CD14-positive monocyte (primary cell): Measurements from ENCODE around the gene SLC9A4. TPM values are rescaled to one million over a fixed set of nuclear protein-coding genes. Genes with fewer than 3 reads are reported as not detected.

ENCODE experiments used
- DNase-seq, 3 donors: peaks; one replicate each; pipeline ENCODE4 v3.0.0-alpha.2; 2011 to 2022
- H2AFZ ChIP-seq: 2 replicates; pipeline ENCODE4 v1.6.0; 2012; ENCODE audit warnings: mild to moderate bottlenecking, low read depth, low read length, inconsistent platforms; ENCODE audit not compliant: insufficient read depth, poor library complexity, severe bottlenecking
- H3K27ac ChIP-seq, 2 donors: 1 replicate in 1 of 2; 2 replicates in 1 of 2; pipeline ENCODE4 v1.5.1; 2012 to 2013; ENCODE audit warnings: low read length in 2 of 2, control low read depth in 1 of 2, inconsistent platforms in 1 of 2, low read depth in 1 of 2, mild to moderate bottlenecking in 1 of 2
- H3K27me3 ChIP-seq, 2 donors: one replicate each; pipeline versions ENCODE4 v1.6.0 to v1.6.1; 2011 to 2013; ENCODE audit warnings: low read length in 2 of 2; ENCODE audit not compliant: control insufficient read depth in 2 of 2, insufficient read depth in 2 of 2
- H3K36me3 ChIP-seq, 2 donors: replicated peaks in 1 of 2; 1 replicate in 1 of 2; 2 replicates in 1 of 2; pipeline versions ENCODE4 v1.5.1 to v1.6.1; 2012 to 2013; ENCODE audit warnings: low read length in 2 of 2, control low read depth in 1 of 2, inconsistent platforms in 1 of 2, mild to moderate bottlenecking in 1 of 2; ENCODE audit not compliant: insufficient read depth in 2 of 2, control insufficient read depth in 1 of 2
- H3K4me1 ChIP-seq, 2 donors: 1 replicate in 1 of 2; 2 replicates in 1 of 2; pipeline versions ENCODE4 v1.5.1 to v1.6.1; 2012 to 2013; ENCODE audit warnings: low read length in 2 of 2, control low read depth in 1 of 2, inconsistent platforms in 1 of 2, mild to moderate bottlenecking in 1 of 2, moderate library complexity in 1 of 2; ENCODE audit not compliant: insufficient read depth in 2 of 2, control insufficient read depth in 1 of 2
- H3K4me2 ChIP-seq: replicated peaks from 2 replicates; pipeline ENCODE3; 2012; ENCODE audit warnings: low read length, moderate library complexity, mild to moderate bottlenecking; ENCODE audit not compliant: poor library complexity, severe bottlenecking; ENCODE audit errors: extremely low read depth
- H3K4me3 ChIP-seq, 3 experiments: fragments of 200-600 bp in 1 of 3; sonication (generic) in 1 of 3; replicated peaks in 1 of 3; 1 replicate in 2 of 3; 2 replicates in 1 of 3; pipeline ENCODE4 v1.5.1; 2011 to 2013; ENCODE audit warnings: low read length in 3 of 3, mild to moderate bottlenecking in 3 of 3, control low read depth in 2 of 3, low read depth in 2 of 3, inconsistent platforms in 1 of 3, moderate library complexity in 1 of 3
- H3K79me2 ChIP-seq: 2 replicates; pipeline ENCODE4 v1.6.0; 2012; ENCODE audit warnings: mild to moderate bottlenecking, control low read depth, inconsistent platforms, low read length, moderate library complexity; ENCODE audit not compliant: insufficient read depth
- H3K9ac ChIP-seq: 2 replicates; pipeline ENCODE4 v1.6.0; 2017; ENCODE audit warnings: low read length, mild to moderate bottlenecking; ENCODE audit not compliant: insufficient read depth, poor library complexity, severe bottlenecking
- H3K9me3 ChIP-seq, 2 donors: replicated peaks in 1 of 2; 1 replicate in 1 of 2; 2 replicates in 1 of 2; pipeline versions ENCODE4 v1.5.1 to v1.6.1; 2012 to 2013; ENCODE audit warnings: low read length in 2 of 2, control low read depth in 1 of 2; ENCODE audit not compliant: control insufficient read depth in 1 of 2, insufficient read depth in 1 of 2
- H4K20me1 ChIP-seq: 2 replicates; pipeline ENCODE4 v1.6.0; 2012; ENCODE audit warnings: mild to moderate bottlenecking, low read length, control low read depth, moderate library complexity; ENCODE audit not compliant: insufficient read depth
- H3K27ac Mint-ChIP-seq, 7 donors: one replicate each; pipeline ENCODE4 v1.8.0; 2020; ENCODE audit warnings: mild to moderate bottlenecking in 7 of 7, mixed read lengths in 7 of 7, moderate library complexity in 6 of 7, inconsistent platforms in 2 of 7
- H3K27me3 Mint-ChIP-seq, 3 donors: one replicate each; pipeline ENCODE4 v1.8.0; 2021 to 2022; ENCODE audit warnings: low read depth in 3 of 3, mild to moderate bottlenecking in 3 of 3, mixed read lengths in 3 of 3, moderate library complexity in 3 of 3, inconsistent platforms in 1 of 3
- H3K36me3 Mint-ChIP-seq, 2 donors: one replicate each; pipeline ENCODE4 v1.8.0; 2020; ENCODE audit warnings: mixed read lengths in 2 of 2, inconsistent platforms in 1 of 2, mild to moderate bottlenecking in 1 of 2
- H3K4me1 Mint-ChIP-seq: one replicate; pipeline ENCODE4 v1.8.0; 2020; ENCODE audit warnings: mild to moderate bottlenecking, mixed read lengths
- H3K4me3 Mint-ChIP-seq, 2 donors: one replicate each; pipeline ENCODE4 v1.8.0; 2020; ENCODE audit warnings: mild to moderate bottlenecking in 2 of 2, mixed read lengths in 2 of 2, moderate library complexity in 1 of 2
- H3K9me3 Mint-ChIP-seq, 7 donors: one replicate each; pipeline ENCODE4 v1.8.0; 2020 to 2022; ENCODE audit warnings: mixed read lengths in 7 of 7, mild to moderate bottlenecking in 6 of 7, moderate library complexity in 6 of 7, inconsistent platforms in 2 of 7
- WGBS: methylation state at CpG from one replicate; pipeline ENCODE4 v1.1.5; 2013; ENCODE audit warnings: missing lambda C conversion rate; ENCODE audit not compliant: insufficient coverage; 5-methylcytosine and 5-hydroxymethylcytosine counted together
- intact Hi-C, 2 donors: fragments of 100-400 bp; cut with micrococcal nuclease; formaldehyde crosslinking; loops; one replicate each; pipeline versions ENCODE4 v1.15.0 to v1.15.1; 2023
- polyA plus RNA-seq, 3 donors: library from polyadenylated mRNA; depleted of rRNA in 1 of 3; unstranded in 2 of 3; stranded (reverse) in 1 of 3; fragments of 300-500 nt in 2 of 3; fragments of >200 nt in 1 of 3; fragmentation: Illumina TruSeq in 2 of 3; gene quantifications; 1 replicate in 2 of 3; 2 replicates in 1 of 3; pipeline ENCODE4 v1.2.3, GENCODE V29; 2012 to 2021
- TF ChIP-seq, protein P1 (sequence below): fragments of 200-600 bp; IDR thresholded peaks from one replicate; pipeline ENCODE4 v1.8.0; 2022; ENCODE audit warnings: antibody characterized with exemption, mild to moderate bottlenecking

Gene SLC9A4
- polyA plus RNA-seq, 3 donors, result not detected

- intact Hi-C loops, result no loop called here
- H3K4me3 Mint-ChIP-seq, result no peak overlapping the region
- H3K9ac ChIP-seq, result no peak overlapping the region
- no peak for DNase-seq
- no peaks in the 10 kb centered on the region for H3K36me3 ChIP-seq
- no peaks in the 10 kb centered on the region for H3K4me1 ChIP-seq
- no peak overlapping the region for H3K4me2 ChIP-seq
- H3K4me1 Mint-ChIP-seq, result no peaks in the 10 kb centered on the region
- WGBS, result no CpG with 5 or more reads among the region's 1 CpG
- no peaks in the 10 kb centered on the region for H3K27me3 ChIP-seq
- H4K20me1 ChIP-seq, result no peaks in the 10 kb centered on the region
- peaks cover 0 to 9% (median 0%) of the 10 kb centered on the region in 3 donors for H3K27me3 Mint-ChIP-seq
- peaks cover 2 to 16% (median 9%) of the 10 kb centered on the region in 7 donors for H3K9me3 Mint-ChIP-seq
- H3K27ac ChIP-seq, result no peak overlapping the region
- no peak overlapping the region for H2AFZ ChIP-seq
- no peaks in the 10 kb centered on the region for H3K36me3 Mint-ChIP-seq
- no peaks in the 10 kb centered on the region for H3K9me3 ChIP-seq
- TF ChIP-seq, protein P1, sequence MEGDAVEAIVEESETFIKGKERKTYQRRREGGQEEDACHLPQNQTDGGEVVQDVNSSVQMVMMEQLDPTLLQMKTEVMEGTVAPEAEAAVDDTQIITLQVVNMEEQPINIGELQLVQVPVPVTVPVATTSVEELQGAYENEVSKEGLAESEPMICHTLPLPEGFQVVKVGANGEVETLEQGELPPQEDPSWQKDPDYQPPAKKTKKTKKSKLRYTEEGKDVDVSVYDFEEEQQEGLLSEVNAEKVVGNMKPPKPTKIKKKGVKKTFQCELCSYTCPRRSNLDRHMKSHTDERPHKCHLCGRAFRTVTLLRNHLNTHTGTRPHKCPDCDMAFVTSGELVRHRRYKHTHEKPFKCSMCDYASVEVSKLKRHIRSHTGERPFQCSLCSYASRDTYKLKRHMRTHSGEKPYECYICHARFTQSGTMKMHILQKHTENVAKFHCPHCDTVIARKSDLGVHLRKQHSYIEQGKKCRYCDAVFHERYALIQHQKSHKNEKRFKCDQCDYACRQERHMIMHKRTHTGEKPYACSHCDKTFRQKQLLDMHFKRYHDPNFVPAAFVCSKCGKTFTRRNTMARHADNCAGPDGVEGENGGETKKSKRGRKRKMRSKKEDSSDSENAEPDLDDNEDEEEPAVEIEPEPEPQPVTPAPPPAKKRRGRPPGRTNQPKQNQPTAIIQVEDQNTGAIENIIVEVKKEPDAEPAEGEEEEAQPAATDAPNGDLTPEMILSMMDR, result no peak
- no peak overlapping the region for H3K4me3 ChIP-seq
- no peak overlapping the region for H3K27ac Mint-ChIP-seq
- no peaks in the 10 kb centered on the region for H3K79me2 ChIP-seq
These were observed 102.9 kb downstream of the SLC9A4 start for GRCh38 chr2:102575888-102576287.

- Mint-ChIP-seq H3K9me3 (peaks cover 2 to 16% (median 9%) of the 10 kb centered on the region in 7 donors), H3K27me3 (peaks cover 0 to 9% (median 0%) of the 10 kb centered on the region in 3 donors), H3K4me3 (no peak overlapping the region), H3K4me1 (peaks cover 6% of the 10 kb centered on the region), H3K27ac (no peak overlapping the region), H3K36me3 (no peaks in the 10 kb centered on the region)
- H3K27me3 ChIP-seq, result no peaks in the 10 kb centered on the region
- no peaks in the 10 kb centered on the region for H3K79me2 ChIP-seq
- H3K4me1 ChIP-seq, result peaks cover 3 to 4% of the 10 kb centered on the region in 2 donors
- no peak overlapping the region for H3K27ac ChIP-seq
- H3K4me2 ChIP-seq, result no peak overlapping the region
- H2AFZ ChIP-seq, result no peak overlapping the region
- H3K9me3 ChIP-seq, result no peaks in the 10 kb centered on the region
- H3K36me3 ChIP-seq, result no peaks in the 10 kb centered on the region
- intact Hi-C loops, result no loop called here
- 86% methylated on average over 1 of the region's 2 CpGs for WGBS
- TF ChIP-seq, protein P1, result no peak
- no peak overlapping the region for H3K4me3 ChIP-seq
- H4K20me1 ChIP-seq, result no peaks in the 10 kb centered on the region
- H3K9ac ChIP-seq, result no peak overlapping the region
- no peak for DNase-seq
These were observed 105.3 kb downstream of the SLC9A4 start for GRCh38 chr2:102578376-102578775.
